Endothelial cell of hepatic sinusoid (primary cell): ENCODE data around the gene MYLIP.

ENCODE experiments used
- in situ Hi-C: cut with HindIII; loops from 2 replicates; pipeline ENCODE4 v1.10.0; 2017; ENCODE audit warnings: low sequenced_read_pairs

MYLIP gene

GRCh38 chr6:16136621-16137450 lies 8.0 kb downstream of the MYLIP start:
- in situ Hi-C loops, result no loop called here

- in situ Hi-C loops, result no loop called here
These were observed 8.5 kb downstream of the MYLIP start for GRCh38 chr6:16137451-16137801.

GRCh38 chr6:16139556-16139955 lies 10.7 kb downstream of the MYLIP start:
- in situ Hi-C loops, result no loop called here

GRCh38 chr6:16140607-16141006 lies 11.7 kb downstream of the MYLIP start:
- in situ Hi-C loops, result no loop called here

GRCh38 chr6:16141514-16141913 lies 12.6 kb downstream of the MYLIP start:
- in situ Hi-C loops, result no loop called here

- in situ Hi-C loops, result no loop called here
These were observed 16.2 kb downstream of the MYLIP start for GRCh38 chr6:16145038-16145437.

GRCh38 chr6:16146028-16146427 lies 17.1 kb downstream of the MYLIP start:
- in situ Hi-C loops, result no loop called here

GRCh38 chr6:16146527-16146955 lies 17.7 kb downstream of the MYLIP start:
- in situ Hi-C loops, result no loop called here

- in situ Hi-C loops, result no loop called here
These were observed 19.6 kb downstream of the MYLIP start for GRCh38 chr6:16148498-16148897.

- in situ Hi-C loops, result no loop called here
These were observed 20.4 kb downstream of the MYLIP start for GRCh38 chr6:16149305-16149704.

GRCh38 chr6:16150098-16150497 lies 21.2 kb downstream of the MYLIP start:
- in situ Hi-C loops, result no loop called here

- in situ Hi-C loops, result no loop called here
These were observed 24.4 kb downstream of the MYLIP start for GRCh38 chr6:16153211-16153820.

- in situ Hi-C loops, result no loop called here
These were observed 26.0 kb downstream of the MYLIP start for GRCh38 chr6:16154904-16155303.

GRCh38 chr6:16157492-16157891 lies 28.6 kb downstream of the MYLIP start:
- in situ Hi-C loops, result no loop called here

GRCh38 chr6:16157909-16158308 lies 29.0 kb downstream of the MYLIP start:
- in situ Hi-C loops, result no loop called here

GRCh38 chr6:16158943-16159557 lies 30.2 kb downstream of the MYLIP start:
- in situ Hi-C loops, result no loop called here

GRCh38 chr6:16160794-16161193 lies 31.9 kb downstream of the MYLIP start:
- in situ Hi-C loops, result loop anchor here (5.0 kb wide), 1 partner anchor 53 kb away; no protein-coding TSS in a partner anchor

- in situ Hi-C loops, result loop anchor here (5.0 kb wide), 1 partner anchor 55 kb away; no protein-coding TSS in a partner anchor
These were observed 33.1 kb downstream of the MYLIP start for GRCh38 chr6:16162003-16162402.

- in situ Hi-C loops, result loop anchor here (5.0 kb wide), 1 partner anchor 56 kb away; no protein-coding TSS in a partner anchor
These were observed 34.2 kb downstream of the MYLIP start for GRCh38 chr6:16163066-16163465.

GRCh38 chr6:16163535-16164300 lies 34.8 kb downstream of the MYLIP start:
- in situ Hi-C loops, result loop anchor here (5.0 kb wide), 1 partner anchor 56 kb away; no protein-coding TSS in a partner anchor

GRCh38 chr6:16165641-16166040 lies 36.8 kb downstream of the MYLIP start:
- in situ Hi-C loops, result no loop called here
